Measurements from ENCODE around the gene HOXD10. TPM values are rescaled to one million over a fixed set of nuclear protein-coding genes. Genes with fewer than 3 reads are reported as not detected.
A peak's percentile ranks its signal among the peaks of the same experiment; 100 is the strongest.

The HOXD10 gene
- total and polyA plus RNA-seq, 2 donors (not counting 1 experiment from before 2014, with no cell fraction given): not detected

- TF ChIP-seq CTCF (conservative IDR thresholded peaks at IDR 0.05 in 1 of 2, IDR thresholded peaks at IDR 0.05 in 1 of 2; ENCODE audit: low read depth in 1 of 2, low read length in 2 of 2): no peak
- TF ChIP-seq EZH2 (IDR thresholded peaks at IDR 0.05; ENCODE audit: low read length, missing control alignments): no peak
- no peak overlapping the region for H3K27ac ChIP-seq (ENCODE audit: insufficient read depth, low read length)
- H4K20me1 ChIP-seq (ENCODE audit: control insufficient read depth, extremely low read depth, insufficient read depth, low read length): no peaks in the 10 kb centered on the region
Observed at GRCh38 chr2:176160986-176161824, 44.6 kb downstream of the HOXD10 start.

GRCh38 chr2:176161825-176162626 lies 45.4 kb downstream of the HOXD10 start:
- Histone ChIP-seq H3K9ac (ENCODE audit: insufficient read depth, low read length) (no peak overlapping the region), H3K9me3 (ENCODE audit: control insufficient read depth, insufficient read depth, low read depth, low read length) (no peaks in the 10 kb centered on the region), H4K20me1 (ENCODE audit: control insufficient read depth, extremely low read depth, insufficient read depth, low read length) (no peaks in the 10 kb centered on the region), H3K4me3 (replicated peaks in 1 of 4; ENCODE audit: control extremely low read depth in 1 of 4, insufficient read depth in 1 of 4, low read depth in 3 of 4, low read length in 4 of 4) (peak overlapping the region in 1 of 4 experiments; percentile 25), H3K36me3 (ENCODE audit: control insufficient read depth, insufficient read depth, low read length) (no peaks in the 10 kb centered on the region), H3K27me3 (ENCODE audit: control insufficient read depth, insufficient read depth, low read length) (peaks cover 80% of the 10 kb centered on the region), H3K4me2 (ENCODE audit: extremely low read depth, insufficient read depth, low read length) (no peak overlapping the region), H3K4me1 (ENCODE audit: control insufficient read depth, extremely low read depth, insufficient read depth, low read length) (no peaks in the 10 kb centered on the region), H3K79me2 (ENCODE audit: control insufficient read depth, insufficient read depth, low read length) (no peaks in the 10 kb centered on the region), H2AFZ (ENCODE audit: low read length) (no peak overlapping the region), H3K27ac (ENCODE audit: insufficient read depth, low read length) (no peak overlapping the region)
- DNase-seq (ENCODE audit: low read depth in 2 of 2): peak in 1 of 2 donors; percentile 90
- TF ChIP-seq EZH2 (IDR thresholded peaks at IDR 0.05; ENCODE audit: low read length, missing control alignments): no peak
- no peak for TF ChIP-seq CTCF (conservative IDR thresholded peaks at IDR 0.05 in 1 of 2, IDR thresholded peaks at IDR 0.05 in 1 of 2; ENCODE audit: low read depth in 1 of 2, low read length in 2 of 2)

More at GRCh38 chr2:176160986-176161824, 44.6 kb downstream of the HOXD10 start:
- H3K4me2 ChIP-seq (ENCODE audit: extremely low read depth, insufficient read depth, low read length): no peak overlapping the region
- H3K9ac ChIP-seq (ENCODE audit: insufficient read depth, low read length): no peak overlapping the region
- H3K36me3 ChIP-seq (ENCODE audit: control insufficient read depth, insufficient read depth, low read length): no peaks in the 10 kb centered on the region
- peak in 1 of 2 donors; percentile 69 for DNase-seq (ENCODE audit: low read depth in 2 of 2)
- H3K27me3 ChIP-seq (ENCODE audit: control insufficient read depth, insufficient read depth, low read length): peaks cover 86% of the 10 kb centered on the region
- H3K9me3 ChIP-seq (ENCODE audit: control insufficient read depth, insufficient read depth, low read depth, low read length): no peaks in the 10 kb centered on the region
- H2AFZ ChIP-seq (ENCODE audit: low read length): no peak overlapping the region
- no peaks in the 10 kb centered on the region for H3K4me1 ChIP-seq (ENCODE audit: control insufficient read depth, extremely low read depth, insufficient read depth, low read length)
- no peak overlapping the region for H3K4me3 ChIP-seq (replicated peaks in 1 of 4; ENCODE audit: control extremely low read depth in 1 of 4, insufficient read depth in 1 of 4, low read depth in 3 of 4, low read length in 4 of 4)
- H3K79me2 ChIP-seq (ENCODE audit: control insufficient read depth, insufficient read depth, low read length): no peaks in the 10 kb centered on the region

Data from fibroblast of lung (primary cell).